Measurements from ENCODE around the gene AHCTF1. TPM values are rescaled to one million over a fixed set of nuclear protein-coding genes. Genes with fewer than 3 reads are reported as not detected.
A peak's percentile ranks its signal among the peaks of the same experiment; 100 is the strongest.
"Not testable (repeated sequence)": the region's sequence is repeated elsewhere in the genome, so short reads cannot be mapped to it uniquely, and the experiment has no call there.

Gene AHCTF1
- total RNA-seq, 2 donors from 2014 or later = 30.8 to 45.6 TPM

- H3K4me3 Mint-ChIP-seq = no peak overlapping the region
- no peak for ATAC-seq (replicated peaks)
- no peaks in the 10 kb centered on the region for H3K27me3 Mint-ChIP-seq
- peak overlapping the region; percentile 12 for H3K27ac Mint-ChIP-seq
- no peaks in the 10 kb centered on the region for H3K4me1 Mint-ChIP-seq
- H3K9me3 Mint-ChIP-seq = no peaks in the 10 kb centered on the region
- H3K36me3 Mint-ChIP-seq (ENCODE audit: low read depth) = peaks cover 19% of the 10 kb centered on the region
Observed at GRCh38 chr1:246934765-246935164, 3.0 kb upstream of the AHCTF1 start.

- Mint-ChIP-seq H3K27ac (no peak overlapping the region), H3K4me3 (peak overlapping the region; percentile 95), H3K9me3 (no peaks in the 10 kb centered on the region)
Observed at GRCh38 chr1:246933893-246934292, 2.1 kb upstream of the AHCTF1 start.

GRCh38 chr1:246932366-246932700, 585 bp upstream of the AHCTF1 start:
- peak overlapping the region; percentile 92 for H3K27ac Mint-ChIP-seq
- no peaks in the 10 kb centered on the region for H3K9me3 Mint-ChIP-seq
- peak overlapping the region; percentile 95 for H3K4me3 Mint-ChIP-seq
- H3K36me3 Mint-ChIP-seq (ENCODE audit: low read depth) = peaks cover 42% of the 10 kb centered on the region
- no peaks in the 10 kb centered on the region for H3K27me3 Mint-ChIP-seq
- no peaks in the 10 kb centered on the region for H3K4me1 Mint-ChIP-seq
- no peak for ATAC-seq (replicated peaks)

More at GRCh38 chr1:246933893-246934292, 2.1 kb upstream of the AHCTF1 start:
- ATAC-seq (replicated peaks) = no peak
- Mint-ChIP-seq H3K4me1 (no peaks in the 10 kb centered on the region), H3K36me3 (ENCODE audit: low read depth) (peaks cover 28% of the 10 kb centered on the region), H3K27me3 (no peaks in the 10 kb centered on the region)

DNA sequence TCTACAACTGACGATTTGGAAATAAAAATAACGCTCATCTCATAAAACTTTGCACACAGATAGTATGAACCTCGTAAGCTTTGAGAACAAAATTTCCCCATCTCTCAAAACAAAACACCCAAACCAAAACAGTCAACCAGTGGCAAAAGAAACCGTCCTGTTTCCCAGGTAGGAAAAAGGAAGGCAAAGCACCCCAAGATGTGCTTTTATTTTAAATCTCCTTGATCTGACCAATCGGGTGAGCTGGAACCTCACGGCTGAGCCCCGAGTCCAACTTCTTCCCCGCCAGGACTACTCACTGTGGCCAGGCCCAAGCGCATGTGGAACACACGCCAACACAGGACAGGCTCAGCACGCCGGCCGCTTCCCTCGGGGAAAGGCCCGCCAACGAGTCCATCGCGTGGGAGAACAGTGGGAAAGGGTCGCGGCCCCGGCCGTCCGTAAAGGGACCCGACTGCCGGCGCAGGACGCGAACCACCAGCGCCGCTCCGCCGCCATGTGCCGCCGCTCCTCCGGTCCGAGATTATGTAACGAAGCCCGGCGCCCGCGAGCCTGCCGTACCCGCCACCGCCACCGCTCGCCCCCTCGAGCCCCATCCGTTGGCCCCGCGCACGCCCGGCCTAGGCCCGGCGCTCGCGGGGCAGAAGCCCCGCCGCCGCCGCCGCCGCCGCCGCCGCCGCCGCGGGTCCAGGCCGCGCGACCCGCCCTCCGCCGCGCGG, 759 bp downstream of the AHCTF1 start:
- Mint-ChIP-seq H3K36me3 (ENCODE audit: low read depth) (peaks cover 56% of the 10 kb centered on the region), H3K4me1 (peaks cover 2% of the 10 kb centered on the region), H3K9me3 (peaks cover 2% of the 10 kb centered on the region), H3K27me3 (no peaks in the 10 kb centered on the region), H3K27ac (peak overlapping the region; percentile 95), H3K4me3 (peak overlapping the region; percentile 95)
- peak; percentile 18 for ATAC-seq (replicated peaks)

GRCh38 chr1:246925997-246926626, 5.6 kb downstream of the AHCTF1 start:
- Mint-ChIP-seq H3K4me1 (peaks cover 10% of the 10 kb centered on the region), H3K36me3 (ENCODE audit: low read depth) (peaks cover 65% of the 10 kb centered on the region)

DNA sequence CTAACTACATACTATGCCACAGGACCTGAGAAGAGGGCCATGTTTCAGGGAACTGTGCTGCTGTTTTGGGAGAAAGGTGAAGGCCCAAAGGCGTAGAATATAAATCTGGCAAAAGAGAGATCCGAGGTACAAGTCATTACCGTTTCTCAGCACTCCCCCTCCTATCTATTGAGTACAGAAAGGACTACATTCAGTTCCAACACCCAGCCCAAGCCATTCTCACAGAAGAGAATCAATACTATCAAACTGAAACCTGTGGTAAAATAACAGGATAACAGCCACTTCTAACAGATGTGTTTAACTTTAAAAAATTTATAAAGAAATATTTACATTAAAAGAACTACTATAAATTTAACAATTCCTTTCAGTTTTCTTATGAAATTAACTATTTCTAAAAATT, 7.8 kb downstream of the AHCTF1 start:
- Mint-ChIP-seq H3K27me3 (no peaks in the 10 kb centered on the region), H3K36me3 (ENCODE audit: low read depth) (peaks cover 49% of the 10 kb centered on the region), H3K9me3 (peaks cover 3% of the 10 kb centered on the region), H3K4me3 (peak overlapping the region; percentile 6), H3K4me1 (peaks cover 10% of the 10 kb centered on the region), H3K27ac (no peak overlapping the region)
- ATAC-seq (replicated peaks) = no peak

More at GRCh38 chr1:246925997-246926626, 5.6 kb downstream of the AHCTF1 start:
- Mint-ChIP-seq H3K27ac (no peak overlapping the region), H3K4me3 (no peak overlapping the region), H3K9me3 (peaks cover 3% of the 10 kb centered on the region), H3K27me3 (no peaks in the 10 kb centered on the region)
- no peak for ATAC-seq (replicated peaks)

DNA sequence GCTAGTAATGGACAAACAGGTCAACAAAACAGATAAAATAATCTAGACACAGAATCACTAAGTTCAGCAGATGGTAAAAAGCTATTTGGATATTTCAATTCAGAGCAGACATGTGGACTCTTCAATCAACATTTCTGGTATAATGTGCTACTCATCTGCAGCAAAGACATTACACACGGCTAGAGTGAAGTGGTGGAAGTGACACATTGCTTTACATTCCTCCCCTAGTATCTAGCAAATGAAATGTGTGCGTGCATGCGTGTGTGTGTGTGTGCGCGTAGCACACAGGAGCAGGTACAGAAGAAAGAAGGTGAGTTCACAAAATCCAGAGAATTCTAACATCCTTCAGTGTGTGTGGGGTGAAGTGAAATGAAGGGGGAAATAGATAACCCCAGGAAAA, 8.3 kb downstream of the AHCTF1 start:
- Mint-ChIP-seq H3K4me1 (peaks cover 10% of the 10 kb centered on the region), H3K9me3 (peaks cover 3% of the 10 kb centered on the region), H3K27me3 (no peaks in the 10 kb centered on the region), H3K4me3 (peak overlapping the region; percentile 6), H3K27ac (no peak overlapping the region), H3K36me3 (ENCODE audit: low read depth) (peaks cover 49% of the 10 kb centered on the region)
- no peak for ATAC-seq (replicated peaks)

DNA sequence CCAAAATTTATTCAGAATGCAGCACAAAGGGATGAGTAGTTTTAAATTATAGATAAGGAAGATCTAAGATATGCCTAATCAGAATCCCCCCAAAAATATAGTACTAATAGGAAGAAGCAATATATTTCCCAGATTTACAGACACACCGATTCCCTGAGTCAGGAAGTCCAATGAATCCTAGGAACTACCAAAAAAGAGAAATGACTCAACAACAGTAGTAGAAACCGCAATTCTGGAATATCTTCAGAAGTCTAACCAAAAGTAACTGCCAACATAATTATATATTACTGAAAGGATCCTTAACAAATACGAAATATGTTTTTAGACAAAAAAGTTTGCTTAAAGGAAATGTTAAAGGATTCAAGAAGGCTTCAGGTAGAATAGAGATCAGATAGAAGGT, 10.3 kb downstream of the AHCTF1 start:
- H3K27me3 Mint-ChIP-seq = no peaks in the 10 kb centered on the region
- H3K4me3 Mint-ChIP-seq = no peak overlapping the region
- ATAC-seq (replicated peaks) = no peak
- no peak overlapping the region for H3K27ac Mint-ChIP-seq
- H3K36me3 Mint-ChIP-seq (ENCODE audit: low read depth) = peaks cover 51% of the 10 kb centered on the region
- H3K4me1 Mint-ChIP-seq = peaks cover 10% of the 10 kb centered on the region
- peaks cover 3% of the 10 kb centered on the region for H3K9me3 Mint-ChIP-seq

DNA sequence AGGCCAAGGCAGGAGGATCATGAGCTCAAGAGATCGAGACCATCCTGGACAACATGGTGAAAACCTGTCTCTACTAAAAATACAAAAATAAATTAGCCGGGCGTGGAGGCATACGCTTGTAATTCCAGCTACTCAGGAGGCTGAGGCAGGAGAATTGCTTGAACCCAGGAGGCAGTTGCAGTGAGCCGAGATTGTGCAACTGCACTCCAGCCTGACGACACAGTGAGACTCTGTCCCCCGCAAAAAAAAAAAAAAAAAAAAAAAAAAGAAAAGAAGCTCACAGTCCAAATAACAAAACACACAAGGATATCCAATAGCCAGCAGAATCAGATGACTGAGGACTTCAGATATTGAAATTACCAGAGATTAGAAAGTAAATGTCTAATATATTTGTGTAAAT, 11.8 kb downstream of the AHCTF1 start:
- peaks cover 51% of the 10 kb centered on the region for H3K36me3 Mint-ChIP-seq (ENCODE audit: low read depth)
- no peaks in the 10 kb centered on the region for H3K9me3 Mint-ChIP-seq
- H3K4me3 Mint-ChIP-seq = no peak overlapping the region
- no peaks in the 10 kb centered on the region for H3K27me3 Mint-ChIP-seq
- peaks cover 7% of the 10 kb centered on the region for H3K4me1 Mint-ChIP-seq
- no peak overlapping the region for H3K27ac Mint-ChIP-seq
- ATAC-seq (replicated peaks) = no peak

DNA sequence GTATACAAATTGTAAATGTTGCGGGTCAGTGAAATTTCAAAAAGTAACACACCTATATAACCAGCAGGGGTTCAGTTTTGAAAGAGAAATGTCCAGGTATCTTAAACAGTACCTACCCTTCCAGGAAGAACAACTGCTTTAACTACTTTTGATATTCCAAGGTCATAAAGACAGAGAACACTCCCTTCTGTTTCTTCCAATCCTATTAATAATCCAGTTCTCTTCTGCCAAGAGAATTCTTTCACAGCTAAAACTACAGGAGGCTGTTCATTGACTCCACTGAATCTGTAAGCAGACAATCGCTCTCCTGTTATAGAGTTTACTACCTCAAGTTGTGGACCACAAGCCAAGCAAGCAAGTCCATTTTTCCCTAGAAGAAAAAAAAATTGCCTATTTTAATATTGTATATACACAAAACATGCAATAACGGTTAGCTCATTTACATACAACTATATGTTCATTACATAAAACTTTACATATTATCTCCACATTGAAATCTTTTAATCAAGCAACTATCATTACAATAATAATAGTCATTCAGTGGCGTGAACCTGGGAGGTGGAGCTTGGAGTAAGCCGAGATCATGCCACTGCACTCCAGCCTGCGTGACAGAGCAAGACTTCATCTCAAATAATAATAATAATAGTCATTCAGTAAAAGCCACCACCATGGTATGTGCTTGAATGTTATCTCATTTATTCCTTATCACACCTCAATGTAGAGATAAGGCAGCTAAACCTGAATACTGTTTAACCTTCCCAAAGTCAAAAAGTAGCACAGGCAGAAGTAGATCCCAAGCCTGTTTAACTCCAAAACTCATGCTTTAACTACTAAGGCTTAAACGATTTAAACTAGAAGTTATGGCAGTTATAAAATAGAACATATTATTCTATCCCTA, 15.5 kb downstream of the AHCTF1 start:
- not testable (repeated sequence) for H3K9me3 Mint-ChIP-seq; ATAC-seq (replicated peaks)
- peaks cover 83% of the 10 kb centered on the region for H3K36me3 Mint-ChIP-seq (ENCODE audit: low read depth)

GRCh38 chr1:246907472-246907871, 24.3 kb downstream of the AHCTF1 start:
- peaks cover 93% of the 10 kb centered on the region for H3K36me3 Mint-ChIP-seq (ENCODE audit: low read depth)
- no peak overlapping the region for H3K4me3 Mint-ChIP-seq
- no peaks in the 10 kb centered on the region for H3K27me3 Mint-ChIP-seq
- H3K9me3 Mint-ChIP-seq = no peaks in the 10 kb centered on the region
- no peak for ATAC-seq (replicated peaks)
- H3K4me1 Mint-ChIP-seq = no peaks in the 10 kb centered on the region
- no peak overlapping the region for H3K27ac Mint-ChIP-seq

More for the DNA sequence above, 15.5 kb downstream of the AHCTF1 start:
- H3K4me3 Mint-ChIP-seq, H3K27me3 Mint-ChIP-seq, H3K4me1 Mint-ChIP-seq: not testable (repeated sequence)
- peak overlapping the region; percentile 16 for H3K27ac Mint-ChIP-seq

DNA sequence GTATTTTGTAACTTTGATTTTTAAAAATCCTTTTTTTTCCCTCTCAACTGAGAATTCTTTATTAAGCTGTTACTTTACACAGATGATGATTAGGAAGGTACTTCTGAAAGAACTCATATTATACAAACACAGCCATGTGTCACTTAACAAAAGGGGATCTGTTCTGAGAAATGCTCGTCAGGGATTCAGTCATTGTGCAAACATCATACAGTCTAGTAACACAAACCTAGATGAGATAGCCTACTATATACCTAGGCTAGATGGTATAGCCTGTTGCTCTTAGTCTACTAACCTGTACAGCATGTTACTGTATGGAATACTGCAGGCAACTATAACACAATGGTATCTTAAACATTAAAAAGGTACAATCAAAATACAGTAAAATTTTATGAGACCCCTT, 24.9 kb downstream of the AHCTF1 start:
- Mint-ChIP-seq H3K9me3 (no peaks in the 10 kb centered on the region), H3K27me3 (no peaks in the 10 kb centered on the region), H3K4me3 (no peak overlapping the region), H3K36me3 (ENCODE audit: low read depth) (peaks cover 93% of the 10 kb centered on the region), H3K4me1 (no peaks in the 10 kb centered on the region), H3K27ac (no peak overlapping the region)
- ATAC-seq (replicated peaks) = no peak

- H3K4me3 Mint-ChIP-seq = no peak overlapping the region
- H3K36me3 Mint-ChIP-seq (ENCODE audit: low read depth) = peaks cover 100% of the 10 kb centered on the region
- no peak overlapping the region for H3K27ac Mint-ChIP-seq
- no peaks in the 10 kb centered on the region for H3K27me3 Mint-ChIP-seq
- no peaks in the 10 kb centered on the region for H3K9me3 Mint-ChIP-seq
- H3K4me1 Mint-ChIP-seq = peaks cover 5% of the 10 kb centered on the region
- no peak for ATAC-seq (replicated peaks)
Observed at GRCh38 chr1:246901874-246902273, 29.9 kb downstream of the AHCTF1 start.

DNA sequence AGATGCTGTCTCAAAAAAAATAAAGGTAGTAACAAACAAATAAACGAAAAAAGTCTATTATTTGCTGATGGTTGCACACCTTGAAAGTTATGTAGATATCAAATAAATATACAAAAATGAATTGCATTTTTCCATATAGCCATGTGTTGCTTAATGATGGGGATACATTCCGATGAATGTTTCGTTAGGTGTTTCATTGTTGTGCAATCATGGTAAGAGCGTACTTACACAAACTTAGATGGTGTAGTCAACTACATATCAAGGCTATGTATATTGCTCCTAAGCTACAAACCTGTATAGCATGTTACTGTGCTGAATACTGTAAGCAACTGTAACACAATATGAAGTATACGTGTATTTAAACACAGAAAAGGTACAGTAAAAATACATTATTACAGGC, 34.4 kb downstream of the AHCTF1 start:
- no peak overlapping the region for H3K4me3 Mint-ChIP-seq
- H3K27ac Mint-ChIP-seq = no peak overlapping the region
- ATAC-seq (replicated peaks) = no peak
- H3K9me3 Mint-ChIP-seq = no peaks in the 10 kb centered on the region
- H3K4me1 Mint-ChIP-seq = peaks cover 5% of the 10 kb centered on the region
- no peaks in the 10 kb centered on the region for H3K27me3 Mint-ChIP-seq
- peaks cover 100% of the 10 kb centered on the region for H3K36me3 Mint-ChIP-seq (ENCODE audit: low read depth)

Data from activated T-helper 17 cell treated with anti-CD3 and anti-CD28 coated beads, Interleukin-2, amount 50 U/mL, for 72 hours (primary cell).